Calu3 (cell line): Measurements from ENCODE around the gene CHST8. TPM values are rescaled to one million over a fixed set of nuclear protein-coding genes. Genes with fewer than 3 reads are reported as not detected.

Experiments
- BruUV-seq: library from RNA; stranded (reverse); fragments of 400-500 nt; replicated peaks from 2 replicates; lab custom pipeline; 2021; lab: Mats Ljungman, UMichigan
- CTCF ChIA-PET: fragments of 300-600 bp; sonication (Branson Sonifier 250); formaldehyde crosslinking; loops from one replicate; lab custom pipeline; 2022; ENCODE audit warnings: antibody characterized with exemption; lab: Charles Lee
- DNase-seq: peaks from one replicate; pipeline ENCODE4 v3.0.0; 2022
- H3K27ac Mint-ChIP-seq: one replicate; pipeline ENCODE4 v1.8.0; 2022; ENCODE audit warnings: mixed read lengths; ENCODE audit not compliant: unreplicated experiment
- H3K27me3 Mint-ChIP-seq: one replicate; pipeline ENCODE4 v1.8.0; 2022; ENCODE audit warnings: mixed read lengths; ENCODE audit not compliant: unreplicated experiment
- H3K36me3 Mint-ChIP-seq: one replicate; pipeline ENCODE4 v1.8.0; 2022; ENCODE audit warnings: mild to moderate bottlenecking, moderate library complexity, mixed read lengths; ENCODE audit not compliant: insufficient read depth, unreplicated experiment
- H3K4me1 Mint-ChIP-seq: one replicate; pipeline ENCODE4 v1.8.0; 2022; ENCODE audit warnings: mild to moderate bottlenecking, low read depth, mixed read lengths; ENCODE audit not compliant: unreplicated experiment
- H3K4me3 Mint-ChIP-seq: one replicate; pipeline ENCODE4 v1.8.0; 2022; ENCODE audit warnings: mild to moderate bottlenecking, low read depth, moderate library complexity, mixed read lengths; ENCODE audit not compliant: unreplicated experiment
- H3K9me3 Mint-ChIP-seq: one replicate; pipeline ENCODE4 v1.8.0; 2022; ENCODE audit warnings: low read depth, mixed read lengths; ENCODE audit not compliant: unreplicated experiment
- intact Hi-C: fragments of 100-400 bp; cut with micrococcal nuclease; formaldehyde crosslinking; loops from one replicate; pipeline ENCODE4 v1.10.0; 2022; ENCODE audit not compliant: unreplicated experiment
- total RNA-seq: library from RNA; stranded (reverse); gene quantifications from 2 replicates; pipeline ENCODE4 v1.2.3, GENCODE V29; 2022
- TF ChIP-seq, protein P1 (sequence below): fragments of 200-600 bp; IDR thresholded peaks from one replicate; pipeline ENCODE4 v1.8.0; 2022; ENCODE audit warnings: antibody characterized with exemption; ENCODE audit not compliant: unreplicated experiment

The CHST8 gene
- total RNA-seq, 1 experiment from 2014 or later: not detected

DNA sequence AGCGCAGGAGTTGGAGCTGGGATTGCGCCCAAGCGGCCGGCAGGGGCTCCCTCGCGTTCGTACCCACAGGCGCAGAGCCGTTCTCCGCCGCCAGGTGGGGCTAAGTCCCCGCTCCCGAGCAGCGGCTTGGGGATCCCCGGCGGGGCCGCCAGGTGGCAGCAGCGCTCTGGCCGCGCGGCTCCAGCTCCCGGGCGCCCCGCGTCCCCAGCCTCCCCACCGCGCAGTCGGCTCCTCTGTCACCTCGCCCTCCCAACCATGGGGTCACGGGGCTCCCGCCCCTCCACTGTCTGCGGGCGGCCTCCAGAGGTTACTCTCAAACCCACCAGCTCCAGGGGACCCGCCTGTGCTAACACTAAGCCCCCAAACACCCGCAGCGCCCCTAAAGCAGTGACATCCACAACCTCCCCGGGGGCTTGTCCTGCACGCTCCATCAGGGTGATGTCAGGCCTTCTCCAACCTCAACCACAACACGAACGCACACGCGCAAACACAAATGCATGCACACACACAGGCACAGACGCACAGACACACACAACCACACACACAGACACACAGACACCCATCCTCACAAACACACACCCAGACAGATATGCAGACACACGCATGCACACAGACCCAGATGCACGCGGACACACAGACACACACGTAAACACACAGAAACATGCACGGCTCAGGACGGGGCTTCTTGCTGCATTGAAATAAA lies 156.5 kb downstream of the CHST8 start:
- H3K9me3 Mint-ChIP-seq: no peaks in the 10 kb centered on the region
- H3K27me3 Mint-ChIP-seq: peaks cover 88% of the 10 kb centered on the region
- no peak overlapping the region for H3K27ac Mint-ChIP-seq
- no TSS peak for BruUV-seq
- H3K4me1 Mint-ChIP-seq: peaks cover 15% of the 10 kb centered on the region
- no peak overlapping the region for H3K4me3 Mint-ChIP-seq
- TF ChIP-seq, protein P1, sequence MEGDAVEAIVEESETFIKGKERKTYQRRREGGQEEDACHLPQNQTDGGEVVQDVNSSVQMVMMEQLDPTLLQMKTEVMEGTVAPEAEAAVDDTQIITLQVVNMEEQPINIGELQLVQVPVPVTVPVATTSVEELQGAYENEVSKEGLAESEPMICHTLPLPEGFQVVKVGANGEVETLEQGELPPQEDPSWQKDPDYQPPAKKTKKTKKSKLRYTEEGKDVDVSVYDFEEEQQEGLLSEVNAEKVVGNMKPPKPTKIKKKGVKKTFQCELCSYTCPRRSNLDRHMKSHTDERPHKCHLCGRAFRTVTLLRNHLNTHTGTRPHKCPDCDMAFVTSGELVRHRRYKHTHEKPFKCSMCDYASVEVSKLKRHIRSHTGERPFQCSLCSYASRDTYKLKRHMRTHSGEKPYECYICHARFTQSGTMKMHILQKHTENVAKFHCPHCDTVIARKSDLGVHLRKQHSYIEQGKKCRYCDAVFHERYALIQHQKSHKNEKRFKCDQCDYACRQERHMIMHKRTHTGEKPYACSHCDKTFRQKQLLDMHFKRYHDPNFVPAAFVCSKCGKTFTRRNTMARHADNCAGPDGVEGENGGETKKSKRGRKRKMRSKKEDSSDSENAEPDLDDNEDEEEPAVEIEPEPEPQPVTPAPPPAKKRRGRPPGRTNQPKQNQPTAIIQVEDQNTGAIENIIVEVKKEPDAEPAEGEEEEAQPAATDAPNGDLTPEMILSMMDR: peak; percentile 100
- CTCF ChIA-PET: interaction anchor here (0.5 to 2.3 kb wide), 23 partner anchors 9 to 823 kb away, joined by 3 to 75 read pairs (median 3); no protein-coding TSS in a partner anchor
- peaks cover 4% of the 10 kb centered on the region for H3K36me3 Mint-ChIP-seq
- intact Hi-C loops: loop anchor here (1.0 to 5.0 kb wide), 3 partner anchors 220 to 369 kb away; no protein-coding TSS in a partner anchor
- DNase-seq: peak; percentile 93

DNA sequence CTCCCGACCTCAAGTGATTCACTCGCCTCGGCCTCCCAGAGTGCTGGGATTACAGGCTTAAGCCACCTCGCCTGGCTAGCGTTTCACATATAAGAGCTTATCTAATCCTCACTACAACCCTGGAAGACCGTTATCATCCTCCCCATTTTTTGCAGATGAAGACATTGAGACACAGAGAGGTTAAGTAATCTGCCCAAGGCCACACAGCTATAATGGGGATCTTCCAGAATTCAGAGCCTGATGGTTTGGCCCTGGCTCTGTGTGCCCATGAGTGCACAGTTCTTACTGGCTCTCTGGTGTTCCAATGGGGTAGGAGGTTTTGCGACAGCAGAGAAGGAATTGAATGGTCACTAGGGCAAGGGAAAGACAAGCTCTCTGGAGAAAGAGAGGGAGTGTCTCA lies 158.1 kb downstream of the CHST8 start:
- BruUV-seq: no TSS peak
- peaks cover 4% of the 10 kb centered on the region for H3K36me3 Mint-ChIP-seq
- peaks cover 15% of the 10 kb centered on the region for H3K4me1 Mint-ChIP-seq
- CTCF ChIA-PET: interaction anchor here (0.6 to 1.0 kb wide), 3 partner anchors 288 to 365 kb away, joined by 3 to 12 read pairs (median 4); no protein-coding TSS in a partner anchor
- intact Hi-C loops: loop anchor here (5.0 kb wide), 1 partner anchor 367 kb away; no protein-coding TSS in a partner anchor
- DNase-seq: no peak
- H3K27ac Mint-ChIP-seq: no peak overlapping the region
- no peak overlapping the region for H3K4me3 Mint-ChIP-seq
- H3K9me3 Mint-ChIP-seq: no peaks in the 10 kb centered on the region
- peaks cover 89% of the 10 kb centered on the region for H3K27me3 Mint-ChIP-seq
- TF ChIP-seq, protein P1: no peak

DNA sequence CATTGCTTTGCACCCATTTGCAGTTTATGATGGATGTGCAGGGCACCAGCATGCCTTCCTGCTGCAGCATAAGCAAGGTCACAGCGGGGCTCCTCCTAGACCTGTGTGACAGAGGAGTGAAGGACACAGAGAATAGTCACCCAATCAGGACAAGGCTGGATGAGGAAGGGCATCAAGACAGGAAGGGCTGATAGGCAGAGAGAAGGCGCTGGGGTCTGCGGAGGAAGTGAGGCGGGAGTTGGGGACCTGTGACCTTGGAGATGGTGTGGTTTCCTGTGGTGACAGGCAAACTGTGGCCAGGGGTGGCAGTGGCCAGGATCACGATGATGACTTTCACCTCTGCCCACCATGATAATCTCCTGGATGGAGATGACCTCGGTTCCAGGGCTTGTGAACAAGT lies 158.5 kb downstream of the CHST8 start:
- Mint-ChIP-seq H3K27me3 (peaks cover 89% of the 10 kb centered on the region), H3K9me3 (no peaks in the 10 kb centered on the region), H3K4me1 (peaks cover 15% of the 10 kb centered on the region), H3K27ac (no peak overlapping the region), H3K36me3 (peaks cover 4% of the 10 kb centered on the region), H3K4me3 (no peak overlapping the region)
- no peak for DNase-seq
- BruUV-seq: no TSS peak
- TF ChIP-seq, protein P1: no peak
- CTCF ChIA-PET: interaction anchor here (0.6 kb wide), 1 partner anchor 289 kb away, joined by 3 read pairs; no protein-coding TSS in a partner anchor
- intact Hi-C loops: no loop called here

DNA sequence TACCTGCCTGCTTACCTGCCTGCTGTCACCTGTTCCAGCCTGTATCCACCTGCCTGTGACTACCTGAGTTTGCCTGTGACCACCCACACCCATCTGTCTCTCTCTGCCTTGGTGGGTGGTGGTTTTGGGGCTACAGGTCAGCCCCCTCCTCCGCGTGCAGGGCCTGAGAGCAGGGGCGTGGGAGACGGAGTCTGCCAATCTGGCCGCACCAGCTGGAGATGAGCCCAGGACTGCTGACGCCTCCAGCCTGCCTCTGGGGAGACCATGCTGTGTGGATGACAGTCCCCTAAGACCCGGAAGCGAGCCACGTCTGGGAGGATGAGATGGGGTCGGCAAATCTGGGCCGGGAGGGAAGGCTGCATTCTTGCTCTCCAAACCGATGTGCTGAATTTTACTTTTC lies 159.0 kb downstream of the CHST8 start:
- no TSS peak for BruUV-seq
- H3K27me3 Mint-ChIP-seq: peaks cover 89% of the 10 kb centered on the region
- no peaks in the 10 kb centered on the region for H3K9me3 Mint-ChIP-seq
- DNase-seq: no peak
- peaks cover 4% of the 10 kb centered on the region for H3K36me3 Mint-ChIP-seq
- CTCF ChIA-PET: no interaction called here
- TF ChIP-seq, protein P1: no peak
- no peak overlapping the region for H3K4me3 Mint-ChIP-seq
- intact Hi-C loops: no loop called here
- H3K27ac Mint-ChIP-seq: no peak overlapping the region
- H3K4me1 Mint-ChIP-seq: peaks cover 15% of the 10 kb centered on the region
